Prostate gland (tissue), 2 donors: Measurements from ENCODE around the gene CEP72. TPM values are rescaled to one million over a fixed set of nuclear protein-coding genes. Genes with fewer than 3 reads are reported as not detected.

Source experiments
- DNase-seq: peaks from one replicate; pipeline ENCODE4 v3.0.0-alpha.2; 2019; ENCODE audit warnings: low spot score
- H3K27ac ChIP-seq, 2 donors: fragments of 200-600 bp; sonication (generic); 2 replicates each; pipeline ENCODE4 v1.5.1; 2017 to 2019
- H3K27me3 ChIP-seq: fragments of 200-600 bp; sonication (generic); replicated peaks from 2 replicates; pipeline ENCODE4 v1.5.1; 2019; ENCODE audit not compliant: insufficient read depth
- H3K36me3 ChIP-seq, 2 donors: fragments of 200-600 bp; sonication (generic); 1 replicate in 1 of 2; 2 replicates in 1 of 2; pipeline versions ENCODE4 v1.5.1 to v1.8.1; 2017 to 2019
- H3K4me1 ChIP-seq: fragments of 200-600 bp; sonication (generic); replicated peaks from 2 replicates; pipeline ENCODE4 v1.5.1; 2019
- H3K4me3 ChIP-seq, 2 donors: fragments of 200-600 bp; sonication (generic); 2 replicates each; pipeline ENCODE4 v1.5.1; 2017 to 2019
- H3K9me3 ChIP-seq: fragments of 200-600 bp; sonication (generic); 2 replicates; pipeline ENCODE4 v1.5.1; 2017
- POLR2A ChIP-seq: fragments of 450-650 bp; IDR thresholded peaks from one replicate; pipeline ENCODE4 v1.6.1; 2016; ENCODE audit warnings: antibody characterized with exemption, mild to moderate bottlenecking
- POLR2AphosphoS5 ChIP-seq: sonication (generic); formaldehyde crosslinking; IDR thresholded peaks from one replicate; pipeline ENCODE4 v1.6.1; 2017; ENCODE audit warnings: antibody characterized with exemption
- WGBS: methylation state at CpG from one replicate; pipeline ENCODE4 v1.1.5; 2018; 5-methylcytosine and 5-hydroxymethylcytosine counted together
- intact Hi-C: fragments of 100-400 bp; cut with DNase I; formaldehyde crosslinking; loops from one replicate; pipeline ENCODE4 v1.14.2; 2022
- total RNA-seq, 2 donors: library from RNA; depleted of rRNA; stranded (reverse); fragments of >200 nt; gene quantifications; one replicate each; pipeline ENCODE4 v1.1.0, GENCODE V29; 2016
- TF ChIP-seq, protein P1 (sequence below), 4 experiments: fragments of 200-600 bp in 2 of 4; fragments of 450-650 bp in 2 of 4; sonication (generic) in 2 of 4; IDR thresholded peaks; 1 replicate in 3 of 4; 2 replicates in 1 of 4; pipeline ENCODE4 v1.5.1; 2016 to 2019; ENCODE audit warnings: antibody characterized with exemption in 4 of 4, mild to moderate bottlenecking in 2 of 4, moderate library complexity in 2 of 4

The CEP72 gene
- total RNA-seq, 2 donors from 2014 or later: 6.4 to 12.8 TPM

DNA sequence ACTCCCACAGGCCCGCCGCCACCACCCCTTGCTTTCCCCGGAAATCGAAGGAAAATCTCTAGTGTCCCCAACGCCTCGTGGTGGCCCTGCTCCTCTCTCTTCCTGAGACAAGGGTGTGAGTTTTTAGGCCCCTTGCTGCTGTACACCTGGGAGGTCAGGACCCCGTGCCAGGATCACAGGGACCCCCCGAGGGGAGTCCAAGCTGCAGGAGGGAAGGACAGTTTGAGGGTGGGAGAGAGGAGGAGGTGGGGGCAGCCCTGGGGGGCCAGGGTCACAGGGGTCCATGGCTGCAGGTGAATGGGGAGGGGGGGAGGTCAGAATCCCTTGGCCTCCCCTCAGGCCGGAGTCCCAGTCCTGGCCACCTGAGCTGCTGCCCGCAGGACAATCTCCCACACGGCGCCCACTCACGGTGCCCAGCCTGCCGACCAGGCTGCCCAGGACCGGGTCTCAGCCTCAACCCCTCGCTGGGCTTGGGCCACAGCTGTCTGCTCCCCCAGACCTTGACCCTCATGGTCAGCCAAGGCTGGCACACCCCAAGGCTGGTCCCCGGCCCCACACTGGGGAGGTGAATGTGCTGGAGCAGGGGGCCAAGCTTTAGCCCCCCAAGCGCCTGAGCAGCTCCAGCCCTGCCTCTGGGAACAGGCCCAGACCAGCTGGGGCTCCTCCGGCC is 61.2 kb downstream of the CEP72 start:
- 36% methylated on average over 16 of the region's 19 CpGs for WGBS
- TF ChIP-seq POLR2A (no peak), POLR2AphosphoS5 (no peak)
- TF ChIP-seq, protein P1, sequence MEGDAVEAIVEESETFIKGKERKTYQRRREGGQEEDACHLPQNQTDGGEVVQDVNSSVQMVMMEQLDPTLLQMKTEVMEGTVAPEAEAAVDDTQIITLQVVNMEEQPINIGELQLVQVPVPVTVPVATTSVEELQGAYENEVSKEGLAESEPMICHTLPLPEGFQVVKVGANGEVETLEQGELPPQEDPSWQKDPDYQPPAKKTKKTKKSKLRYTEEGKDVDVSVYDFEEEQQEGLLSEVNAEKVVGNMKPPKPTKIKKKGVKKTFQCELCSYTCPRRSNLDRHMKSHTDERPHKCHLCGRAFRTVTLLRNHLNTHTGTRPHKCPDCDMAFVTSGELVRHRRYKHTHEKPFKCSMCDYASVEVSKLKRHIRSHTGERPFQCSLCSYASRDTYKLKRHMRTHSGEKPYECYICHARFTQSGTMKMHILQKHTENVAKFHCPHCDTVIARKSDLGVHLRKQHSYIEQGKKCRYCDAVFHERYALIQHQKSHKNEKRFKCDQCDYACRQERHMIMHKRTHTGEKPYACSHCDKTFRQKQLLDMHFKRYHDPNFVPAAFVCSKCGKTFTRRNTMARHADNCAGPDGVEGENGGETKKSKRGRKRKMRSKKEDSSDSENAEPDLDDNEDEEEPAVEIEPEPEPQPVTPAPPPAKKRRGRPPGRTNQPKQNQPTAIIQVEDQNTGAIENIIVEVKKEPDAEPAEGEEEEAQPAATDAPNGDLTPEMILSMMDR (IDR thresholded peaks at IDR 0.05): no peak
- Histone ChIP-seq H3K9me3 (no peaks in the 10 kb centered on the region), H3K27ac (no peak overlapping the region), H3K4me1 (peaks cover 16% of the 10 kb centered on the region), H3K4me3 (no peak overlapping the region), H3K36me3 (no peaks in the 10 kb centered on the region), H3K27me3 (peaks cover 7% of the 10 kb centered on the region)
- intact Hi-C loops: no loop called here
- DNase-seq: no peak

DNA sequence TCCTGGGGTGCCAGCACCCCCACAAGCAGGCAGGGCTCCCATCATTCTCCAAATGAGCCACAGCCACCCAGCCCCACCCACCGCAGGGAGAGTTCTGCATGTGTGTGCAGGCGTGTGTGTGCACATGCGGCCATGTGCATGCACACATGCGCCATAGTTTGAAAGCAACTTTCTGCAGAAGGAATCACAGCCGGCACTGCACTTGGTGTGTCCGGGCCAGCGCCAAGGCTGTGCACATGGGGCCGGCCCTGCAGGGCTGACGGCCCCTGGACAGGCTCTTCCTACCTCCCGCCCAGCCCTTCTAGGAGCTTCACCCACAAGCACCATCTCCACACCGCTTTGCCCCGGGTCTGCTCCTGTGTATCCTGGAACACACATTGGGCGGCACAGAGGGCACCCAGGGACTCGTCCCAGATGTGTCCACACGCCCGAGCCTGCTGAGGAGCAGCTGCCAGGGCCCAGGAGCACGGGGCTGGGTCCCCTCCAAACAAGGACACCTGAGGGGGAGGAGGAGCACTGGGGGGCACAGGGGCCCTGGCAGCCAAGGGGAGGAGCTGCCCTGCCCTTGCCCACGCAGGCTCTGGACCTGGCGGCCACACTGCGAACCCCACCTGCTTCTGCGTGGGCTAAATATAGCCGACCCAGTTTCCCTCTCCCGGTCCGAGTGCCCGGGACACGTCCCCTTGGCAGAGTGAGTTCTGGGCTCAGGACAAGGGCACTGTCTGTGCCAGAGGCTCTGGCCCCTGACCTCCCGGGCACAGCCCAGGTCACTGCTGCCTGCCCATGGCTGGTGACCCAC is 61.9 kb downstream of the CEP72 start:
- intact Hi-C loops: no loop called here
- 34% methylated on average over 21 of the region's 27 CpGs for WGBS
- Histone ChIP-seq H3K27ac (no peak overlapping the region), H3K4me3 (no peak overlapping the region), H3K4me1 (peaks cover 16% of the 10 kb centered on the region), H3K9me3 (no peaks in the 10 kb centered on the region), H3K36me3 (no peaks in the 10 kb centered on the region), H3K27me3 (peaks cover 7% of the 10 kb centered on the region)
- TF ChIP-seq POLR2A (no peak), POLR2AphosphoS5 (no peak)
- TF ChIP-seq, protein P1 (IDR thresholded peaks at IDR 0.05): no peak
- DNase-seq: no peak

DNA sequence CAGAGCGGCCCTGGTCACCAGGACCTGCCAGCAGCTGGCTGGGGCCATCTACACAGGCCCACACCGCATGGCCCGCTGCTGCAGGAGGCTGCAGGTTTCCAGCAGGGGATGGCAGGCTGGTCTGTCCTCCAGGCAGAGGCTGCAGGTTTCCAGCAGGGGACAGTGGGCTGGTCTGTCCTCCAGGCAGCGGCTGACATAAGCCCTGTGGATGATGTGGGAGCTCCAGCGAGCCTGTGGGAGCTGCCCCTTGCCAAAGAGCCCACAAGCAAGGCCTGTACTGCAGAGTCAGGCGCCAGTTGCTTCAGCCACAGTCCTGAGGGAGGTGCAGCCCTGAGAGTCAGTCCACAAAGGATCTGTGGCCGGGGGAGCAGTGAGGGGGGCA is 62.5 kb downstream of the CEP72 start:
- WGBS: 59% methylated on average over 2 of the region's 7 CpGs
- no peak overlapping the region for H3K27ac ChIP-seq
- DNase-seq: no peak

DNA sequence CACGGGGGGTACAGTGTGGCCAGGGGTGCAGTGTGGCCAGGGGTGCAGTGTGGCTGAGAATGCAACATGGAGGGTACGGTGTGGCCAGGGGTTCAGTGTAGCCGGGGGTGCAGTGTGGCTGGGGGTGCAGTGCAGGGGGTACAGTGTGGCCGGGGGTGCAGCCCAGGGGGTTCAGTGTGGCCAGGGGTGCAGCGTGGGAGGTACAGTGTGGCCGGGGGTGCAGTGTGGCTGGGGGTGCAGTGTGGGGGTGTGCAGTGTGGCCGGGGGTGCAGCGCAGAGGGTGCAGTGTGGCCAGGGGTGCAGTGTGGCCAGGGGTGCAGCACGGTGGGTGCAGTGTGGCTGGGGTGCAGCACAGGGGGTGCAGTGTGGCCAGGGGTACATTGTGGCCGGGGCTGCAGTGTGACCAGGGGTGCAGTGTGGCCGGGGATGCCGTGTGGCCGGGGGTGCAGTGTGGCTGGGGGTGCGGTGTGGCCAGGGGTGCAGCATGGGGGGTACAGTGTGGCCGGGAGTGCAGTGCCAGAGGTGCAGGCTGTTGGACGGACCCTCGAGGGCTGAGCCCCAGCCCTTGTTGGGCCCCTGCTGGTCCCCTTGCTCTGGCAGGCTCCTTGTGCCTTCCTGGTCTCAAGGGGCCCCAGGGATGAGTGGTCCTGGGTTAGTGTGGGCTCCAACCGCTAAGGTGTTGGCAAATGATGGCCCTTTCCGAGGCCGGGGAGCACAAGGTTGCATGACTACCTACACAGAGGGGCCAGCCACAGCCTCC is 63.2 kb downstream of the CEP72 start:
- Histone ChIP-seq H3K27ac (no peak overlapping the region), H3K9me3 (no peaks in the 10 kb centered on the region), H3K27me3 (peaks cover 7% of the 10 kb centered on the region), H3K4me3 (no peak overlapping the region), H3K4me1 (peaks cover 16% of the 10 kb centered on the region), H3K36me3 (no peaks in the 10 kb centered on the region)
- 81% methylated on average over 13 of the region's 20 CpGs for WGBS
- DNase-seq: no peak
- intact Hi-C loops: no loop called here
- TF ChIP-seq POLR2A (no peak), POLR2AphosphoS5 (no peak)
- TF ChIP-seq, protein P1 (IDR thresholded peaks at IDR 0.05): no peak

More for the DNA sequence above, 62.5 kb downstream of the CEP72 start:
- Histone ChIP-seq H3K4me3 (no peak overlapping the region), H3K9me3 (no peaks in the 10 kb centered on the region), H3K27me3 (peaks cover 7% of the 10 kb centered on the region), H3K36me3 (no peaks in the 10 kb centered on the region), H3K4me1 (peaks cover 16% of the 10 kb centered on the region)
- no peak for TF ChIP-seq POLR2AphosphoS5
- TF ChIP-seq POLR2A: no peak
- TF ChIP-seq, protein P1 (IDR thresholded peaks at IDR 0.05): no peak
- intact Hi-C loops: no loop called here
